ENCODE measurements around the gene BOLA1. TPM values are rescaled to one million over a fixed set of nuclear protein-coding genes. Genes with fewer than 3 reads are reported as not detected.

Gene BOLA1
- total RNA-seq, 1 experiment from 2014 or later = 33.7 TPM

DNA sequence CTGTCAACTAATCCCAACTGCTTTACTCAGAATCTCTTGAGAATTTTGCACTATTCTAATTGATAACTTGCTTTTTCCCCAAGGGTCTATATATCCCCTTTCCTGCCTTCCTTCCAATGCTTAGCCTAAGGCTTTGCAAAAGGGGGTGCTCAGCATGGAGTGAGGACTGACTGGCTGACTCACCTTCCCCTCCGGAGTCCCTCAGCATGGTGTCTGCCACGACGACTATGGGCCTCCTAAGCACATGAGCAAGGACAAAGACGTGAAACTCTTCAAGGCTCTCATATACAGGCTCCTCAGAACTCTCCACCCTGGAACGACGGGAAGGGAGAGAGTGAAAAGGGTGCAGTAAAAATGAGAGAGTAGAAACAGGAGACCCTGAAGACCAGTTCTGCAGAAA is 50.5 kb downstream of the BOLA1 start:
- in situ Hi-C loops (cut with HindIII; ENCODE audit: low pct_unique_long_range_greater_than_20kb, low sequenced_read_pairs) = no loop called here
- DNase-seq (ENCODE audit: low read depth) = no peak

Other genes with a start within 250 kb of the BOLA1 start
- not detected in 2 replicates for gene FCGR1A, start 116.9 kb upstream of the BOLA1 start, total RNA-seq (2014; rRNA removed; shearing (Covaris generic); ENCODE audit: low replicate concordance)
- gene SV2A, start 18.3 kb downstream of the BOLA1 start, total RNA-seq (2014; rRNA removed; shearing (Covaris generic); ENCODE audit: low replicate concordance) = 0.09 TPM in 1 of 2 replicates, not detected in the other
- 28.3 and 30.6 TPM in 2 replicates for gene SF3B4, start 28.2 kb downstream of the BOLA1 start, total RNA-seq (2014; rRNA removed; shearing (Covaris generic); ENCODE audit: low replicate concordance)
- 12.9 and 13.8 TPM in 2 replicates for gene MTMR11, start 37.3 kb downstream of the BOLA1 start, total RNA-seq (2014; rRNA removed; shearing (Covaris generic); ENCODE audit: low replicate concordance)
- 4.0 and 16.5 TPM in 2 replicates for gene OTUD7B, start 111.2 kb downstream of the BOLA1 start, total RNA-seq (2014; rRNA removed; shearing (Covaris generic); ENCODE audit: low replicate concordance)
- gene VPS45, start 168.2 kb downstream of the BOLA1 start, total RNA-seq (2014; rRNA removed; shearing (Covaris generic); ENCODE audit: low replicate concordance) = 12.6 and 15.6 TPM in 2 replicates